Endothelial cell of umbilical vein (primary cell): ENCODE data around the gene CTIF. TPM values are rescaled to one million over a fixed set of nuclear protein-coding genes. Genes with fewer than 3 reads are reported as not detected.

ENCODE experiments used
- BruUV-seq: library from RNA; stranded (reverse); fragments of 400-500 nt; replicated peaks from 2 replicates; lab custom pipeline; 2021; lab: Mats Ljungman, UMichigan
- CTCF ChIA-PET: fragments of 300-600, 350-600 bp; sonication (Branson Sonifier 250); formaldehyde crosslinking; loops from one replicate; lab custom pipeline; 2021; ENCODE audit warnings: antibody characterized with exemption, inconsistent platforms; lab: Charles Lee
- POLR2A ChIA-PET: fragments of 300-600, 350-600 bp; sonication (Branson Sonifier 250); formaldehyde crosslinking; loops from one replicate; lab custom pipeline; 2021; ENCODE audit warnings: antibody characterized with exemption, inconsistent platforms; lab: Charles Lee
- DNase-seq: peaks from one replicate; pipeline ENCODE4 v3.0.0-alpha.2; 2011; ENCODE audit warnings: low read depth, low spot score
- FAIRE-seq: peaks from 2 replicates; lab custom pipeline; 2011; peaks lifted over from hg19 to GRCh38; lab: Jason Lieb, UNC
- H2AFZ ChIP-seq: 2 replicates; pipeline ENCODE4 v1.6.0; 2012; ENCODE audit warnings: low read depth, low read length, control low read depth, inconsistent platforms
- H3K27ac ChIP-seq: 2 replicates; pipeline ENCODE4 v1.5.1; 2011; ENCODE audit warnings: low read depth, mild to moderate bottlenecking, control low read depth, low read length, moderate library complexity; ENCODE audit not compliant: insufficient read depth
- H3K27me3 ChIP-seq, 2 experiments: 2 replicates each; pipeline versions ENCODE4 v1.6.0 to v1.6.1; 2011; ENCODE audit warnings: low read length in 2 of 2, mixed read lengths in 1 of 2; ENCODE audit not compliant: control insufficient read depth in 2 of 2, insufficient read depth in 2 of 2
- H3K36me3 ChIP-seq, 2 experiments: 2 replicates in 1 of 2; 3 replicates in 1 of 2; pipeline ENCODE4 v1.5.1; 2011; ENCODE audit warnings: low read length in 2 of 2, mild to moderate bottlenecking in 1 of 2, moderate library complexity in 1 of 2; ENCODE audit not compliant: control insufficient read depth in 2 of 2, insufficient read depth in 2 of 2; ENCODE audit errors: extremely low read depth in 1 of 2
- H3K4me1 ChIP-seq: 3 replicates; pipeline ENCODE4 v1.5.1; 2011; ENCODE audit warnings: mild to moderate bottlenecking, low read length; ENCODE audit not compliant: control insufficient read depth, insufficient read depth; ENCODE audit errors: extremely low read depth
- H3K4me2 ChIP-seq: 2 replicates; pipeline ENCODE4 v1.6.1; 2011; ENCODE audit warnings: low read length, control low read depth, mixed read lengths; ENCODE audit not compliant: insufficient read depth
- H3K4me3 ChIP-seq, 3 experiments: fragments of 200-600 bp in 1 of 3; sonication (generic), shearing (Covaris generic) in 1 of 3; replicated peaks in 1 of 3; 2 replicates each; pipeline ENCODE4 v1.5.1; 2011 to 2016; ENCODE audit warnings: control low read depth in 3 of 3, low read length in 3 of 3, mild to moderate bottlenecking in 2 of 3, inconsistent platforms in 1 of 3, low read depth in 1 of 3, moderate library complexity in 1 of 3; ENCODE audit not compliant: insufficient read depth in 1 of 3
- H3K79me2 ChIP-seq: 2 replicates; pipeline ENCODE4 v1.6.0; 2012; ENCODE audit warnings: low read length, inconsistent platforms; ENCODE audit not compliant: control insufficient read depth, insufficient read depth
- H3K9ac ChIP-seq: replicated peaks from 2 replicates; pipeline ENCODE3; 2011; ENCODE audit warnings: low read length, control low read depth; ENCODE audit not compliant: insufficient read depth; ENCODE audit errors: extremely low read depth
- H3K9me1 ChIP-seq: replicated peaks from 3 replicates; pipeline ENCODE4 v1.6.0; 2011; ENCODE audit warnings: mild to moderate bottlenecking, low read length; ENCODE audit not compliant: control insufficient read depth, insufficient read depth; ENCODE audit errors: extremely low read depth
- H3K9me3 ChIP-seq: replicated peaks from 2 replicates; pipeline ENCODE4 v1.5.1; 2012; ENCODE audit warnings: low read length, inconsistent platforms; ENCODE audit not compliant: control insufficient read depth, insufficient read depth
- H4K20me1 ChIP-seq: replicated peaks from 2 replicates; pipeline ENCODE3; 2011; ENCODE audit warnings: mild to moderate bottlenecking, low read length; ENCODE audit not compliant: control insufficient read depth, insufficient read depth; ENCODE audit errors: extremely low read depth
- EZH2 ChIP-seq: IDR thresholded peaks from 2 replicates; pipeline ENCODE4 v1.6.1; 2012; ENCODE audit warnings: borderline replicate concordance, low read depth, mild to moderate bottlenecking, moderate library complexity, low read length, inconsistent platforms; ENCODE audit not compliant: severe bottlenecking
- FOS ChIP-seq: IDR thresholded peaks from 2 replicates; pipeline ENCODE4 v1.6.1; 2011; ENCODE audit warnings: mild to moderate bottlenecking, low read length, moderate library complexity, borderline replicate concordance; ENCODE audit not compliant: insufficient read depth
- GATA2 ChIP-seq: IDR thresholded peaks from 2 replicates; pipeline ENCODE4 v1.7.0; 2011; ENCODE audit warnings: low read depth, mild to moderate bottlenecking, moderate library complexity, mixed read lengths, low read length; ENCODE audit not compliant: insufficient read length, insufficient read depth
- JUN ChIP-seq: IDR thresholded peaks from 2 replicates; pipeline ENCODE4 v1.6.1; 2011; ENCODE audit warnings: borderline replicate concordance, low read depth; ENCODE audit not compliant: insufficient read length, insufficient read depth
- MYC ChIP-seq: IDR thresholded peaks from one replicate; pipeline ENCODE4 v1.6.1; 2011; ENCODE audit warnings: mild to moderate bottlenecking, low read depth, low read length
- POLR2A ChIP-seq: IDR thresholded peaks from 2 replicates; pipeline ENCODE4 v1.6.1; 2012; ENCODE audit warnings: low read depth, mild to moderate bottlenecking, control low read depth, low read length
- POLR2AphosphoS5 ChIP-seq: IDR thresholded peaks from 2 replicates; pipeline ENCODE4 v1.6.1; 2012; ENCODE audit warnings: low read depth, mild to moderate bottlenecking, control low read depth, low read length, moderate library complexity; ENCODE audit not compliant: insufficient read depth
- dilution Hi-C: fragments of 300-500 bp; cut with MboI; formaldehyde crosslinking; loops from one replicate; pipeline ENCODE4 v1.15.0; 2019; ENCODE audit warnings: low sequenced_read_pairs; ENCODE audit not compliant: extremely low pct_ligation_motif_present
- intact Hi-C: fragments of 100-400 bp; cut with micrococcal nuclease; formaldehyde crosslinking; loops from one replicate; pipeline ENCODE4 v1.10.0; 2022
- polyA plus RNA-seq, 4 experiments: library from polyadenylated mRNA; depleted of rRNA in 3 of 4; stranded (reverse) in 3 of 4; unstranded in 1 of 4; fragments of >200 nt; gene quantifications; 2 replicates each; pipeline versions ENCODE4 v1.2.1 to v1.2.3, GENCODE V29; 2011 to 2012; ENCODE audit warnings: missing spikeins in 1 of 4
- total RNA-seq: library from RNA; stranded (reverse); gene quantifications from 2 replicates; pipeline ENCODE4 v1.2.3, GENCODE V29; 2021
- TF ChIP-seq, protein P1 (sequence below): IDR thresholded peaks from 2 replicates; pipeline ENCODE4 v1.6.1; 2011; ENCODE audit not compliant: insufficient read depth, insufficient read length
- TF ChIP-seq, protein P2 (sequence below), 2 donors: IDR thresholded peaks; 1 replicate in 1 of 2; 2 replicates in 1 of 2; pipeline ENCODE4 v1.5.1; 2011; ENCODE audit warnings: low read length in 2 of 2, mild to moderate bottlenecking in 2 of 2, moderate library complexity in 2 of 2, control low read depth in 1 of 2, inconsistent platforms in 1 of 2, low read depth in 1 of 2; ENCODE audit not compliant: insufficient read depth in 1 of 2; ENCODE audit errors: extremely low read depth in 1 of 2

CTIF gene
- total and polyA plus RNA-seq, 2 donors (not counting 3 experiments of a cell fraction or from before 2014, with no cell fraction given): 20.9 to 57.7 TPM

DNA sequence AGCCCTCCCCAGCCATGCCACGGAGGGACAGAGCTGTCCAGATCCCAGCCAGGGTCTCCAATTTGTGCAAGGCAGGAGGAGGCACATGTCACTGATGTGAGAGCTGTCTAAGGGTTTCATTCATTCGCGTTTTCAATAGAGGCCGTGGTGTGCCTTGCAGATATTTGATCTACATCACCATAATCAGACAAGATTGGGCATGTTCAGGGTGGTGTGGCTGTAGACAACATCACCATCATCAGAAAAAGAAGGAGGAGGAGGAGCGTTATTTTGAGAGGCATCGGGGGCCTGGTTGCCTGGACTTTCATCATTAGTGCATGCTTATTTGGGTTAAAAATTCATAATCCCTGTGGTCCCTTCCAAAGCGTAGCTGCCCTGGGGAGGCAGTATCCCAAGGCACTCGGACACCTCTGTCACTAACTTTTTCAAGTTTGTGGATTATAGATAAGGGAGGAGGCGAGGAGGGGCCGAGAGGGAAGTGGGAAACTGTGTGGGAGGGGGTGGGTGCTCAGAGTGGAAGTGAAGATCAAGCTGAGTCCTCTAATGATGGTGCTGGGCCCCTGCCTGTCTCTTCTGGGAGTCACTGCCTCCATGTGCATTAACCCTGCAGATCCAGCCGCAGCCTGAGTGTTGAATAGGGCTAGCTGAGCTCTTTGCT, 194.1 kb downstream of the CTIF start:
- no peak overlapping the region for H3K27ac ChIP-seq
- POLR2A ChIA-PET: no interaction called here
- no peak for FAIRE-seq
- H3K9me3 ChIP-seq: no peaks in the 10 kb centered on the region
- H3K4me2 ChIP-seq: no peak overlapping the region
- TF ChIP-seq POLR2A (no peak), EZH2 (no peak), GATA2 (no peak), FOS (no peak), POLR2AphosphoS5 (no peak), MYC (no peak), JUN (no peak)
- TF ChIP-seq, protein P1, sequence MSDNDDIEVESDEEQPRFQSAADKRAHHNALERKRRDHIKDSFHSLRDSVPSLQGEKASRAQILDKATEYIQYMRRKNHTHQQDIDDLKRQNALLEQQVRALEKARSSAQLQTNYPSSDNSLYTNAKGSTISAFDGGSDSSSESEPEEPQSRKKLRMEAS: no peak
- TF ChIP-seq, protein P2, sequence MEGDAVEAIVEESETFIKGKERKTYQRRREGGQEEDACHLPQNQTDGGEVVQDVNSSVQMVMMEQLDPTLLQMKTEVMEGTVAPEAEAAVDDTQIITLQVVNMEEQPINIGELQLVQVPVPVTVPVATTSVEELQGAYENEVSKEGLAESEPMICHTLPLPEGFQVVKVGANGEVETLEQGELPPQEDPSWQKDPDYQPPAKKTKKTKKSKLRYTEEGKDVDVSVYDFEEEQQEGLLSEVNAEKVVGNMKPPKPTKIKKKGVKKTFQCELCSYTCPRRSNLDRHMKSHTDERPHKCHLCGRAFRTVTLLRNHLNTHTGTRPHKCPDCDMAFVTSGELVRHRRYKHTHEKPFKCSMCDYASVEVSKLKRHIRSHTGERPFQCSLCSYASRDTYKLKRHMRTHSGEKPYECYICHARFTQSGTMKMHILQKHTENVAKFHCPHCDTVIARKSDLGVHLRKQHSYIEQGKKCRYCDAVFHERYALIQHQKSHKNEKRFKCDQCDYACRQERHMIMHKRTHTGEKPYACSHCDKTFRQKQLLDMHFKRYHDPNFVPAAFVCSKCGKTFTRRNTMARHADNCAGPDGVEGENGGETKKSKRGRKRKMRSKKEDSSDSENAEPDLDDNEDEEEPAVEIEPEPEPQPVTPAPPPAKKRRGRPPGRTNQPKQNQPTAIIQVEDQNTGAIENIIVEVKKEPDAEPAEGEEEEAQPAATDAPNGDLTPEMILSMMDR (IDR thresholded peaks at IDR 0.05; ENCODE audit: extremely low read depth in 1 of 2, insufficient read depth in 1 of 2, low read depth in 1 of 2, low read length in 2 of 2): no peak
- no peaks in the 10 kb centered on the region for H3K27me3 ChIP-seq
- no peaks in the 10 kb centered on the region for H3K36me3 ChIP-seq
- H3K9me1 ChIP-seq: no peaks in the 10 kb centered on the region
- BruUV-seq: no TSS peak
- no peaks in the 10 kb centered on the region for H3K79me2 ChIP-seq
- H4K20me1 ChIP-seq: no peaks in the 10 kb centered on the region
- no peak overlapping the region for H3K9ac ChIP-seq
- H3K4me3 ChIP-seq: no peak overlapping the region
- no peak for DNase-seq
- CTCF ChIA-PET: interaction anchor here (1.4 kb wide), 1 partner anchor 220 kb away, joined by 3 read pairs; no protein-coding TSS in a partner anchor
- H2AFZ ChIP-seq: no peak overlapping the region
- dilution Hi-C loops: no loop called here
- H3K4me1 ChIP-seq: peaks cover 10% of the 10 kb centered on the region
- intact Hi-C loops: no loop called here
